ENCODE measurements around the gene DNAH14. TPM values are rescaled to one million over a fixed set of nuclear protein-coding genes. Genes with fewer than 3 reads are reported as not detected.
"Not testable (repeated sequence)": the region's sequence is repeated elsewhere in the genome, so short reads cannot be mapped to it uniquely, and the experiment has no call there.

DNAH14 gene
- polyA plus RNA-seq, 1 donor, result 4.4 TPM

GRCh38 chr1:224998185-224998584 lies 68.7 kb downstream of the DNAH14 start:
- DNase-seq, result no peak

- DNase-seq, result no peak
Observed at GRCh38 chr1:225004396-225004795, 74.9 kb downstream of the DNAH14 start.

- not testable (repeated sequence) for DNase-seq
Observed at GRCh38 chr1:225006352-225006751, 76.9 kb downstream of the DNAH14 start.

GRCh38 chr1:225008050-225008449 lies 78.6 kb downstream of the DNAH14 start:
- not testable (repeated sequence) for DNase-seq

- DNase-seq, result no peak
Observed at GRCh38 chr1:225021037-225021436, 91.6 kb downstream of the DNAH14 start.

- DNase-seq, result no peak
Observed at GRCh38 chr1:225026701-225027100, 97.2 kb downstream of the DNAH14 start.

GRCh38 chr1:225036441-225036840 lies 107.0 kb downstream of the DNAH14 start:
- not testable (repeated sequence) for DNase-seq

GRCh38 chr1:225042263-225042662 lies 112.8 kb downstream of the DNAH14 start:
- no peak for DNase-seq

GRCh38 chr1:225044258-225044657 lies 114.8 kb downstream of the DNAH14 start:
- no peak for DNase-seq

- no peak for DNase-seq
Observed at GRCh38 chr1:225049594-225049993, 120.1 kb downstream of the DNAH14 start.

GRCh38 chr1:225063722-225064121 lies 134.2 kb downstream of the DNAH14 start:
- DNase-seq, result no peak

GRCh38 chr1:225070972-225071371 lies 141.5 kb downstream of the DNAH14 start:
- DNase-seq, result no peak

- no peak for DNase-seq
Observed at GRCh38 chr1:225097175-225097574, 167.7 kb downstream of the DNAH14 start.

GRCh38 chr1:225111000-225111399 lies 181.5 kb downstream of the DNAH14 start:
- DNase-seq, result no peak

- DNase-seq, result no peak
Observed at GRCh38 chr1:225113265-225113664, 183.8 kb downstream of the DNAH14 start.

GRCh38 chr1:225114354-225114990 lies 185.0 kb downstream of the DNAH14 start:
- no peak for DNase-seq

- DNase-seq, result no peak
Observed at GRCh38 chr1:225119307-225119706, 189.8 kb downstream of the DNAH14 start.

GRCh38 chr1:225121095-225121494 lies 191.6 kb downstream of the DNAH14 start:
- no peak for DNase-seq

GRCh38 chr1:225131869-225132268 lies 202.4 kb downstream of the DNAH14 start:
- no peak for DNase-seq

GRCh38 chr1:225137976-225138375 lies 208.5 kb downstream of the DNAH14 start:
- no peak for DNase-seq

- no peak for DNase-seq
Observed at GRCh38 chr1:225143001-225143400, 213.5 kb downstream of the DNAH14 start.

GRCh38 chr1:225146478-225146877 lies 217.0 kb downstream of the DNAH14 start:
- peak; percentile 47 for DNase-seq

GRCh38 chr1:225147791-225148190 lies 218.3 kb downstream of the DNAH14 start:
- not testable (repeated sequence) for DNase-seq

GRCh38 chr1:225152061-225152460 lies 222.6 kb downstream of the DNAH14 start:
- no peak for DNase-seq

- DNase-seq, result no peak
Observed at GRCh38 chr1:225155555-225155954, 226.1 kb downstream of the DNAH14 start.
